GM12892 (cell line): ENCODE results near the gene TEX22.
"Not testable (repeated sequence)": the region's sequence is repeated elsewhere in the genome, so short reads cannot be mapped to it uniquely, and the experiment has no call there.

ENCODE experiments used
- DNase-seq: peaks from one replicate; pipeline ENCODE4 v3.0.0; 2011; ENCODE audit not compliant: insufficient read length
- FAIRE-seq: peaks from 2 replicates; lab custom pipeline; 2011; peaks lifted over from hg19 to GRCh38; lab: Jason Lieb, UNC
- POLR2A ChIP-seq: IDR thresholded peaks from 2 replicates; pipeline ENCODE4 v1.6.1; 2011; ENCODE audit warnings: low read depth, low read length, control low read depth
- POLR2AphosphoS5 ChIP-seq: IDR thresholded peaks from 2 replicates; pipeline ENCODE4 v1.6.1; 2011; ENCODE audit warnings: low read depth, low read length, control low read depth
- TAF1 ChIP-seq: IDR thresholded peaks from 2 replicates; pipeline ENCODE4 v1.6.1; 2011; ENCODE audit warnings: low read depth, mild to moderate bottlenecking, control low read depth, low read length, borderline replicate concordance

Gene TEX22

GRCh38 chr14:105355850-105356604 is 42.3 kb upstream of the TEX22 start:
- FAIRE-seq (no peak), DNase-seq (no peak)
- TF ChIP-seq POLR2AphosphoS5: no peak
- TF ChIP-seq POLR2A: no peak
- no peak for TF ChIP-seq TAF1

- DNase-seq (no peak), FAIRE-seq (no peak)
- TF ChIP-seq POLR2A (no peak), TAF1 (no peak), POLR2AphosphoS5 (no peak)
Observed at GRCh38 chr14:105356927-105357326, 41.4 kb upstream of the TEX22 start.

GRCh38 chr14:105357626-105358025 is 40.7 kb upstream of the TEX22 start:
- FAIRE-seq: no peak
- no peak for DNase-seq
- no peak for TF ChIP-seq POLR2AphosphoS5
- TF ChIP-seq POLR2A: no peak
- no peak for TF ChIP-seq TAF1

- no peak for FAIRE-seq
- DNase-seq: no peak
Observed at GRCh38 chr14:105358140-105358846, 40.0 kb upstream of the TEX22 start.

GRCh38 chr14:105358943-105359342 is 39.4 kb upstream of the TEX22 start:
- no peak for DNase-seq
- no peak for TF ChIP-seq TAF1
- no peak for TF ChIP-seq POLR2AphosphoS5
- TF ChIP-seq POLR2A: no peak
- FAIRE-seq: no peak

More at GRCh38 chr14:105358140-105358846, 40.0 kb upstream of the TEX22 start:
- TF ChIP-seq POLR2A: no peak

- not testable (repeated sequence) for FAIRE-seq, DNase-seq
Observed at GRCh38 chr14:105361412-105361811, 36.9 kb upstream of the TEX22 start.

GRCh38 chr14:105363847-105364708 is 34.3 kb upstream of the TEX22 start:
- DNase-seq (no peak), FAIRE-seq (no peak)
- no peak for TF ChIP-seq POLR2AphosphoS5
- no peak for TF ChIP-seq POLR2A
- TF ChIP-seq TAF1: no peak

GRCh38 chr14:105365101-105365500 is 33.2 kb upstream of the TEX22 start:
- no peak for DNase-seq

GRCh38 chr14:105365681-105366080 is 32.7 kb upstream of the TEX22 start:
- TF ChIP-seq POLR2AphosphoS5 (no peak), TAF1 (no peak), POLR2A (no peak)
- FAIRE-seq (no peak), DNase-seq (no peak)

More at GRCh38 chr14:105365101-105365500, 33.2 kb upstream of the TEX22 start:
- TF ChIP-seq TAF1 (no peak), POLR2AphosphoS5 (no peak), POLR2A (no peak)
- no peak for FAIRE-seq

GRCh38 chr14:105366386-105367074 is 31.8 kb upstream of the TEX22 start:
- no peak for TF ChIP-seq TAF1
- no peak for TF ChIP-seq POLR2AphosphoS5
- no peak for TF ChIP-seq POLR2A
- DNase-seq (no peak), FAIRE-seq (no peak)
